ENCODE measurements around the gene RPS10. TPM values are rescaled to one million over a fixed set of nuclear protein-coding genes. Genes with fewer than 3 reads are reported as not detected.
A peak's percentile ranks its signal among the peaks of the same experiment; 100 is the strongest.

The RPS10 gene
- total RNA-seq, 1 experiment from 2014 or later = 1,644 TPM

- intact Hi-C loops (cut with micrococcal nuclease) = no loop called here
- peaks cover 19% of the 10 kb centered on the region for H3K4me1 Mint-ChIP-seq (ENCODE audit: insufficient read depth, unreplicated experiment)
- H3K4me3 Mint-ChIP-seq (ENCODE audit: unreplicated experiment) = no peak overlapping the region
- no TSS peak for BruUV-seq (replicated peaks)
- no peaks in the 10 kb centered on the region for H3K9me3 Mint-ChIP-seq (ENCODE audit: unreplicated experiment)
- no peak for TF ChIP-seq CTCF (IDR thresholded peaks at IDR 0.05; ENCODE audit: unreplicated experiment)
- CTCF ChIA-PET = no interaction called here
- peaks cover 5% of the 10 kb centered on the region for H3K36me3 Mint-ChIP-seq (ENCODE audit: insufficient read depth, unreplicated experiment)
- no peaks in the 10 kb centered on the region for H3K27me3 Mint-ChIP-seq (ENCODE audit: insufficient read depth, unreplicated experiment)
- POLR2A ChIA-PET = interaction anchor here (1.1 to 3.0 kb wide), 3 partner anchors 15 to 141 kb away, joined by 3 to 16 read pairs (median 3); partner anchors contain the start of gene SMIM29
- no peak overlapping the region for H3K27ac Mint-ChIP-seq (ENCODE audit: low read depth, unreplicated experiment)
- no peak for DNase-seq (ENCODE audit: unreplicated experiment)
Measured at GRCh38 chr6:34389034-34389433, 36.8 kb downstream of the RPS10 start.

GRCh38 chr6:34388421-34388820 lies 37.4 kb downstream of the RPS10 start:
- no peak for DNase-seq (ENCODE audit: unreplicated experiment)
- POLR2A ChIA-PET = interaction anchor here (1.1 to 1.2 kb wide), 3 partner anchors 15 to 140 kb away, joined by 3 read pairs; partner anchors contain the start of gene SMIM29
- no peak overlapping the region for H3K27ac Mint-ChIP-seq (ENCODE audit: low read depth, unreplicated experiment)
- TF ChIP-seq CTCF (IDR thresholded peaks at IDR 0.05; ENCODE audit: unreplicated experiment) = no peak
- peaks cover 5% of the 10 kb centered on the region for H3K36me3 Mint-ChIP-seq (ENCODE audit: insufficient read depth, unreplicated experiment)
- no peak overlapping the region for H3K4me3 Mint-ChIP-seq (ENCODE audit: unreplicated experiment)
- no peaks in the 10 kb centered on the region for H3K27me3 Mint-ChIP-seq (ENCODE audit: insufficient read depth, unreplicated experiment)
- no TSS peak for BruUV-seq (replicated peaks)
- intact Hi-C loops (cut with micrococcal nuclease) = no loop called here
- H3K4me1 Mint-ChIP-seq (ENCODE audit: insufficient read depth, unreplicated experiment) = peaks cover 24% of the 10 kb centered on the region
- CTCF ChIA-PET = no interaction called here
- H3K9me3 Mint-ChIP-seq (ENCODE audit: unreplicated experiment) = no peaks in the 10 kb centered on the region

- no TSS peak for BruUV-seq (replicated peaks)
- ChIA-PET CTCF (interaction anchor here (0.6 to 1.4 kb wide), 5 partner anchors 8 to 223 kb away, joined by 3 to 7 read pairs (median 4); no protein-coding TSS in a partner anchor), POLR2A (interaction anchor here (0.5 to 1.2 kb wide), 6 partner anchors 8 to 247 kb away, joined by 3 to 4 read pairs (median 3); no protein-coding TSS in a partner anchor)
- H3K4me1 Mint-ChIP-seq (ENCODE audit: insufficient read depth, unreplicated experiment) = peaks cover 19% of the 10 kb centered on the region
- no peak overlapping the region for H3K27ac Mint-ChIP-seq (ENCODE audit: low read depth, unreplicated experiment)
- intact Hi-C loops (cut with micrococcal nuclease) = no loop called here
- H3K27me3 Mint-ChIP-seq (ENCODE audit: insufficient read depth, unreplicated experiment) = no peaks in the 10 kb centered on the region
- peaks cover 5% of the 10 kb centered on the region for H3K36me3 Mint-ChIP-seq (ENCODE audit: insufficient read depth, unreplicated experiment)
- DNase-seq (ENCODE audit: unreplicated experiment) = peak; percentile 83
- no peak for TF ChIP-seq CTCF (IDR thresholded peaks at IDR 0.05; ENCODE audit: unreplicated experiment)
- no peaks in the 10 kb centered on the region for H3K9me3 Mint-ChIP-seq (ENCODE audit: unreplicated experiment)
- H3K4me3 Mint-ChIP-seq (ENCODE audit: unreplicated experiment) = no peak overlapping the region
Measured at GRCh38 chr6:34386316-34387137, 39.3 kb downstream of the RPS10 start.

GRCh38 chr6:34385793-34386195 lies 40.1 kb downstream of the RPS10 start:
- Mint-ChIP-seq H3K4me1 (ENCODE audit: insufficient read depth, unreplicated experiment) (peaks cover 23% of the 10 kb centered on the region), H3K4me3 (ENCODE audit: unreplicated experiment) (no peak overlapping the region), H3K27me3 (ENCODE audit: insufficient read depth, unreplicated experiment) (no peaks in the 10 kb centered on the region), H3K36me3 (ENCODE audit: insufficient read depth, unreplicated experiment) (peaks cover 5% of the 10 kb centered on the region), H3K9me3 (ENCODE audit: unreplicated experiment) (no peaks in the 10 kb centered on the region), H3K27ac (ENCODE audit: low read depth, unreplicated experiment) (no peak overlapping the region)
- no peak for DNase-seq (ENCODE audit: unreplicated experiment)
- BruUV-seq (replicated peaks) = no TSS peak
- TF ChIP-seq CTCF (IDR thresholded peaks at IDR 0.05; ENCODE audit: unreplicated experiment) = no peak
- POLR2A ChIA-PET = interaction anchor here (1.0 to 1.2 kb wide), 2 partner anchors 37 to 47 kb away, joined by 3 read pairs; no protein-coding TSS in a partner anchor
- intact Hi-C loops (cut with micrococcal nuclease) = no loop called here
- CTCF ChIA-PET = interaction anchor here (0.5 to 0.9 kb wide), 2 partner anchors 30 to 222 kb away, joined by 4 to 5 read pairs; no protein-coding TSS in a partner anchor
